Adipocyte (in vitro differentiated cells): ENCODE results near the gene XYLT2.
A peak's percentile ranks its signal among the peaks of the same experiment; 100 is the strongest.
"Not testable (repeated sequence)": the region's sequence is repeated elsewhere in the genome, so short reads cannot be mapped to it uniquely, and the experiment has no call there.

Experiments
- DNase-seq: peaks from one replicate; pipeline ENCODE4 v3.0.0-alpha.2; 2015; ENCODE audit warnings: low read depth
- H3K27me3 ChIP-seq: replicated peaks from 2 replicates; pipeline ENCODE4 v1.7.0; 2013; ENCODE audit warnings: mild to moderate bottlenecking, low read length, moderate library complexity; ENCODE audit not compliant: control insufficient read depth, insufficient read depth
- H3K36me3 ChIP-seq: 2 replicates; pipeline ENCODE4 v1.7.0; 2013; ENCODE audit warnings: low read length, mild to moderate bottlenecking, moderate library complexity; ENCODE audit not compliant: control insufficient read depth, insufficient read depth, severe bottlenecking
- H3K4me1 ChIP-seq: 2 replicates; pipeline ENCODE4 v1.7.0; 2013; ENCODE audit warnings: mild to moderate bottlenecking, low read length, moderate library complexity; ENCODE audit not compliant: control insufficient read depth, insufficient read depth
- H3K4me3 ChIP-seq: 2 replicates; pipeline ENCODE4 v1.7.0; 2013; ENCODE audit warnings: mild to moderate bottlenecking, low read length, moderate library complexity
- H3K9ac ChIP-seq: 2 replicates; pipeline ENCODE4 v1.7.0; 2013; ENCODE audit warnings: mild to moderate bottlenecking, low read length, moderate library complexity
- H3K9me3 ChIP-seq: 2 replicates; pipeline ENCODE4 v1.7.0; 2013; ENCODE audit warnings: mild to moderate bottlenecking, low read length, moderate library complexity; ENCODE audit not compliant: control insufficient read depth

The XYLT2 gene

GRCh38 chr17:50382931-50383330, 37.0 kb downstream of the XYLT2 start:
- H3K27me3 ChIP-seq, result no peaks in the 10 kb centered on the region
- H3K4me1 ChIP-seq, result peaks cover 23% of the 10 kb centered on the region
- no peak overlapping the region for H3K9ac ChIP-seq
- peaks cover 76% of the 10 kb centered on the region for H3K36me3 ChIP-seq
- no peak overlapping the region for H3K4me3 ChIP-seq
- no peaks in the 10 kb centered on the region for H3K9me3 ChIP-seq
- no peak for DNase-seq

- Histone ChIP-seq H3K4me3 (no peak overlapping the region), H3K9ac (no peak overlapping the region), H3K36me3 (peaks cover 98% of the 10 kb centered on the region), H3K4me1 (peaks cover 23% of the 10 kb centered on the region), H3K9me3 (no peaks in the 10 kb centered on the region), H3K27me3 (no peaks in the 10 kb centered on the region)
- DNase-seq, result peak; percentile 19
These were observed 40.6 kb downstream of the XYLT2 start for GRCh38 chr17:50386510-50386909.

- no peaks in the 10 kb centered on the region for H3K27me3 ChIP-seq
- H3K36me3 ChIP-seq, result peaks cover 98% of the 10 kb centered on the region
- no peak overlapping the region for H3K4me3 ChIP-seq
- H3K9me3 ChIP-seq, result no peaks in the 10 kb centered on the region
- H3K9ac ChIP-seq, result no peak overlapping the region
- DNase-seq, result no peak
- peaks cover 15% of the 10 kb centered on the region for H3K4me1 ChIP-seq
These were observed 42.8 kb downstream of the XYLT2 start for GRCh38 chr17:50388728-50389127.

- H3K4me3 ChIP-seq, result no peak overlapping the region
- no peak overlapping the region for H3K9ac ChIP-seq
- H3K36me3 ChIP-seq, result peaks cover 98% of the 10 kb centered on the region
- H3K9me3 ChIP-seq, result no peaks in the 10 kb centered on the region
- no peaks in the 10 kb centered on the region for H3K27me3 ChIP-seq
- no peak for DNase-seq
- H3K4me1 ChIP-seq, result peaks cover 19% of the 10 kb centered on the region
These were observed 43.6 kb downstream of the XYLT2 start for GRCh38 chr17:50389534-50389933.

- Histone ChIP-seq H3K9ac (no peak overlapping the region), H3K4me1 (peaks cover 22% of the 10 kb centered on the region), H3K4me3 (no peak overlapping the region), H3K9me3 (no peaks in the 10 kb centered on the region), H3K36me3 (peaks cover 76% of the 10 kb centered on the region), H3K27me3 (no peaks in the 10 kb centered on the region)
- DNase-seq, result no peak
These were observed 46.7 kb downstream of the XYLT2 start for GRCh38 chr17:50392621-50393020.

- Histone ChIP-seq H3K36me3 (peaks cover 65% of the 10 kb centered on the region), H3K9me3 (no peaks in the 10 kb centered on the region), H3K27me3 (no peaks in the 10 kb centered on the region), H3K4me1 (peaks cover 24% of the 10 kb centered on the region), H3K9ac (no peak overlapping the region), H3K4me3 (no peak overlapping the region)
- DNase-seq, result no peak
These were observed 47.8 kb downstream of the XYLT2 start for GRCh38 chr17:50393700-50394099.

- peaks cover 55% of the 10 kb centered on the region for H3K36me3 ChIP-seq
- no peak for DNase-seq
- no peaks in the 10 kb centered on the region for H3K9me3 ChIP-seq
- H3K4me1 ChIP-seq, result peaks cover 24% of the 10 kb centered on the region
- no peaks in the 10 kb centered on the region for H3K27me3 ChIP-seq
- H3K9ac ChIP-seq, result peak overlapping the region; percentile 97
- peak overlapping the region; percentile 92 for H3K4me3 ChIP-seq
These were observed 48.8 kb downstream of the XYLT2 start for GRCh38 chr17:50394711-50395110.

GRCh38 chr17:50396261-50397110, 50.6 kb downstream of the XYLT2 start:
- DNase-seq, result peak; percentile 80

GRCh38 chr17:50397111-50397918, 51.4 kb downstream of the XYLT2 start, which contains the start of gene LRRC59:
Gene LRRC59 (minus strand): TSS chr17:50397523. CDS start chr17:50397317, 206 bp downstream.
- peak; percentile 92 for DNase-seq
- Histone ChIP-seq H3K9ac (peak within 1 kb of the TSS; percentile 97), H3K4me3 (peak within 1 kb of the TSS; percentile 92), H3K36me3 (peaks cover 31% of the 10 kb centered on the region), H3K4me1 (peaks cover 24% of the 10 kb centered on the region), H3K9me3 (no peaks in the 10 kb centered on the region), H3K27me3 (no peaks in the 10 kb centered on the region)

More at GRCh38 chr17:50396261-50397110, 50.6 kb downstream of the XYLT2 start:
- peaks cover 24% of the 10 kb centered on the region for H3K4me1 ChIP-seq
- peak overlapping the region; percentile 92 for H3K4me3 ChIP-seq
- no peaks in the 10 kb centered on the region for H3K9me3 ChIP-seq
- peaks cover 39% of the 10 kb centered on the region for H3K36me3 ChIP-seq
- H3K27me3 ChIP-seq, result no peaks in the 10 kb centered on the region
- peak overlapping the region; percentile 97 for H3K9ac ChIP-seq

- H3K9me3 ChIP-seq, result no peaks in the 10 kb centered on the region
- peak overlapping the region; percentile 92 for H3K4me3 ChIP-seq
- H3K36me3 ChIP-seq, result peaks cover 25% of the 10 kb centered on the region
- peaks cover 24% of the 10 kb centered on the region for H3K4me1 ChIP-seq
- DNase-seq, result no peak
- peak overlapping the region; percentile 97 for H3K9ac ChIP-seq
- H3K27me3 ChIP-seq, result no peaks in the 10 kb centered on the region
These were observed 52.0 kb downstream of the XYLT2 start for GRCh38 chr17:50397919-50398285.

- H3K27me3 ChIP-seq, H3K4me3 ChIP-seq, H3K9ac ChIP-seq, DNase-seq, H3K9me3 ChIP-seq: not testable (repeated sequence)
- peaks cover 24% of the 10 kb centered on the region for H3K4me1 ChIP-seq
- peaks cover 18% of the 10 kb centered on the region for H3K36me3 ChIP-seq
These were observed 52.7 kb downstream of the XYLT2 start for GRCh38 chr17:50398672-50399071.
